LNCAP (cell line): ENCODE data around the gene ANO10.

Source experiments
- TF ChIP-seq, protein P1 (sequence below): fragments of 450-650 bp; IDR thresholded peaks from 2 replicates; pipeline ENCODE4 v1.5.1; 2017; ENCODE audit warnings: mild to moderate bottlenecking

Gene ANO10

DNA sequence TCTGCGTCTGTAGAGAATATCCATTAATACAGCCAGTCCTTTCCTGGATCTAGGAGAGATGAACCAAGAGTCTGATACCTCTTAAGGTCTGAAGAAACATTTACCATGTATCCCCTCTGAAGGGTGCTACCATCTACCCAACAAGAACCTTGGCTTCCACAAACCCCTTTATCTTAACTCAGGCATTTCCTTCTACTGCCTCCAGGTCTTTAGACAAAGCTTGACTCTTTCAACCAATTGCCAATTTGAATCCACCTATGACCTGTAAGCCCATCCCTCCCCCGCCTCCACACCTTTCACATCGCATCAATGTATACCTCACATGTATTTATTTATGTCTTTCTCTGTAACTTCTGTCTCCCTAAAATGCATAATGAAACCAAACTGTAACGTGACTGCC lies 196.0 kb downstream of the ANO10 start:
- TF ChIP-seq, protein P1, sequence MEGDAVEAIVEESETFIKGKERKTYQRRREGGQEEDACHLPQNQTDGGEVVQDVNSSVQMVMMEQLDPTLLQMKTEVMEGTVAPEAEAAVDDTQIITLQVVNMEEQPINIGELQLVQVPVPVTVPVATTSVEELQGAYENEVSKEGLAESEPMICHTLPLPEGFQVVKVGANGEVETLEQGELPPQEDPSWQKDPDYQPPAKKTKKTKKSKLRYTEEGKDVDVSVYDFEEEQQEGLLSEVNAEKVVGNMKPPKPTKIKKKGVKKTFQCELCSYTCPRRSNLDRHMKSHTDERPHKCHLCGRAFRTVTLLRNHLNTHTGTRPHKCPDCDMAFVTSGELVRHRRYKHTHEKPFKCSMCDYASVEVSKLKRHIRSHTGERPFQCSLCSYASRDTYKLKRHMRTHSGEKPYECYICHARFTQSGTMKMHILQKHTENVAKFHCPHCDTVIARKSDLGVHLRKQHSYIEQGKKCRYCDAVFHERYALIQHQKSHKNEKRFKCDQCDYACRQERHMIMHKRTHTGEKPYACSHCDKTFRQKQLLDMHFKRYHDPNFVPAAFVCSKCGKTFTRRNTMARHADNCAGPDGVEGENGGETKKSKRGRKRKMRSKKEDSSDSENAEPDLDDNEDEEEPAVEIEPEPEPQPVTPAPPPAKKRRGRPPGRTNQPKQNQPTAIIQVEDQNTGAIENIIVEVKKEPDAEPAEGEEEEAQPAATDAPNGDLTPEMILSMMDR, result no peak

DNA sequence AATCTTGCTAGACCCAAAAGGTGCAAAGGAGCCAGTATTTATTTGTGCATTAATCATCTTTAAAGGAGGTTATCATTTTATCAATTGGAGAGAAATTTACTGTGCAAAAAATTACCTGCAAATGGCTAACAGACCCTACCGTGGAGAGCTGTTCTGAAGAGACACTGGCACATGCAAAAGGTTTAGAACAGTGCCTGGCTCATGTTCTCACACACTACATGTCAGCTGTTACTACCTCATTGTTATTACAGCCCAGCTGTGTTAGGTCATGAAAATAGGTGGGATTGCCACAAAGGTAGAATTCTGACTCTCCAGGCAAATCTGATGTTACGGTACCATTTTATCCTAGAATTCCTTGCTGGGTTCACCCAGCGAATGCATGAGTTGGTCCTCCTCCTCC lies 198.2 kb downstream of the ANO10 start:
- TF ChIP-seq, protein P1, result no peak

DNA sequence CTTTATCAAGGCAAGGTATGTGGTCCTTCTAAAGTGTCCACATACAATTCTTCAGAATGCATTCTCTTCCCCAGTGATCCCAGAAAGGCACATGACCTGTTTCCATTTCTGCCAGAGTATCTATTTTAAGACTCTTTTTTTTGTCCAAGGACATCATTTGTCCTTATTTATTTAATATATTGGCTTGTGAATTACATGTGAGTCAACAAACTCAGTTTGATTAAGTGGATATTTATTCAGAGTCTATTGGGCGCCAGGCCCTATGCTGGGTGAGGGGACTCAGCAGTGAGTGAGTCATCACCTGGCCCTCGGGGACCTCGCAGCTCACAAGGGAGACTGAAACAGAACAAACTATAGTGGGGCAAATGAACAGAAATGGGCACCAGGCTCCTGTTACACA lies 198.7 kb downstream of the ANO10 start:
- TF ChIP-seq, protein P1, result no peak

DNA sequence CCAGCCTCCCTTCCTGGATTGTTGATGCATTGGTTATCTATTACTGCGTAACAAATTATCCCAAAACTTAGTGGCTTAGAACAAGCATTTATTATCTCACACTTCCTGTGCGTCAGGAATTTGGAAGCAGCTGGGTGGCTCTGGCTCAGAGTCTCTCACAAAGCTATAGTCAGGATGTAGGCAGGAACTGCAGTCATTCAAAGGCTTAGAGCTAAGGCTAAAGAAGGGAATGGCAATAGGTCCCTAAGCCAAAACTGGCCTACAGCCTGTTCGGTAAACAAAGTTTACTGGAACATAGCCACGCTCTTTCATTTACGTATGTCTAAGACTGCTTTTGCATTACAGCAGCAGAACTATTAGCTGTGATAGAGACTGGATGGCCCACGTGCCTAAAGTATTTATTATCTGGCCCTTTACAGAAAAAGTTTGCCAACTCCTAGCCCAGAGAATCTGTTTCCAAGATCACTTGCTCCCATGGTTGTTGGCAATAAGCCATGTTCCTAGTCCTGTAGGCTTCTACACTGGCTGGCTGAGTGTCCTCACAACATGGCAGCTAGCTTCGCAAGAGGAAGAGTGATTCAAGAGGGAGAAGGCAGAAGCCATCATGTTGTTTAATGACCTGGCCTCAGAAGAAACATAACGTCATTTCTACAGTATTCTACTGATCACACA lies 203.1 kb downstream of the ANO10 start:
- TF ChIP-seq, protein P1, result no peak

DNA sequence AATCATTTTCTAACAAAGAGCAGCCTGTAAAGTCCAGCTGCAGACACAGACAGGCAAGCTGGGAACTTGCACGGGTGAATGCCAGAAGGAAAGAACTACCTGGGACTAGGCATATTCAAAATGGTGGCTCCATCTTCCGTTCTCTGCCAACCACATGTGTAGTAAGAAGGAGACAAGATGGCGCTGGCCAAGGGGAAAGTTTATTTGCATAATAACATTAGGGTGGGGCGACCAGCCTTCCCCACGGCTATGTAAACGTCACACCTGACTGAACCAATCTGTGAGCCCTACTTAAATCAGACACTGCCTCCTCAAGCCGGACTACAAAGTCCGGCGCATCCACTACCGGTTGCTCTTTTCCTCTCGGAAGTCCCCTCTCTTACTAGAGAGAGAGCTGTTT lies 204.7 kb downstream of the ANO10 start:
- TF ChIP-seq, protein P1, result no peak

DNA sequence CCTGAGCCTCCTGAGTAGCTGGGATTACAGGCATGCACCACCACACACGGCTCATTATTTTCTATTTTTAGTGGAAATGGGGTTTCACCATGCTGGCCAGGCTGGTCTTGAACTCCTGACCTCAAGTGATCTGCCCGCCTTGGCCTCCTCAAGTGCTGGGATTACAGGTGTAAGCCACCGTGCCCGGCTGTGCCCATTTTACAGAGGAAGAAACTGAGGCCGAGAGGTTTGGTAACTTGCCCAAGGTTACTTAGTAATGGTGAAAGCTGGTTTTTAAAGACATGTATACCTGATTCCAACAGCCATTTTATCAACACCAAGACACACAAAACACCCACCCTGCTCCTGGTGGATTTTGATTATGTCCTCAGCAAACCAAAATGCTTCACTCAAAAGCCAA lies 206.7 kb downstream of the ANO10 start:
- TF ChIP-seq, protein P1, result no peak

DNA sequence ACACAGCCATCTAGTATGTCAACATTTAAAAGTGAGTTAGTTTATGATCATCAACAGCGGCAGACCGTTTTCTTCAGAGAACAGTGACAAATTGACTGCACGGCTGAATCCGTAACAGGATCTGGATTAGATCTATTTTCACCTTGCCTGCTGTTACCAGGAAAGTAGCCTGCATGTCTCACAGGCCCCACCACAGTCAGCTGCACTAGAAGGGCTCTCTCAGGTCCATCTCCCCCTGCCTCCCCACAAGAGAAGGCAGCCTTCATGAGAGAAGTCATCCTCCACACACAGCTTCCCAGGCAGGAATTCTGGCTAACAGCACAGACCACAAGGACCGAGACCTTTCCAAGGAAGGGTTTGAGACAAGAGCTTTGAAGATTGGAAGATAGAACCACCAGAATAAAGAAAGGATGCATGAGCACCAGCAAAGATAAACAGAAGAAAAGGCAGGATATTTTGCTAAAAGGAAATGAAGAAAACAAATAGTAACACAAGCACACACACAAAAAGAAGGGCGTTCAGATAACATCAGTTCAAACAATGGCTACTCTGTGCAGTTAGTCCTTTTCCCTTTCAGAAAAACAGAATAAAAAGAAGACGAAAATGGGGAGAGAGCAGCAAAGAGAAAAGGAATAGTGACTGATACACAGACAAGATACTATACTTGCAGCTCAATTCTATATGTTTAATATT lies 208.0 kb downstream of the ANO10 start:
- TF ChIP-seq, protein P1, result no peak
